ENCODE results near the gene FZR1.

DNA sequence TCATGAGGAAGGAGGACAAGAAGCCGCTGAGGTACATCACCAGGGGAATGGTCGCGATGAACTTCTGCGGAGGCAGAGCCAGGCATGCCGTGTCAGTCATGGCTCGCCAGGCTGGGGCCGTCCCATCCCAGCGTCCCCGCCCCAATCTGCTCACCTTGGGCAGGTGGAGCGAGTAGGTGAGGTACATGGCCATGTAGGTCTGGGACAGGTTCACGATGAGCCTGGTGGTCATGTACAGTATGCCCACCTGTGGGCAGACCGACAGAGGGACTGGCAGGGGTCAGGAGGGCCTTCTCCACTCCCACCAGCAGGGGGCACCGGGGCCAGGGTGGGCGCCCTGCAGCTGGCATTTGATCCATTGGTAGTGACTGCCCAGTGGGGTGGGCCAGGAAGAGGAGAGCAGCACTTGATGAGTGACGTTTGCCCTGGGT lies 41.2 kb downstream of the FZR1 start:
- TF ChIP-seq EP300 (IDR thresholded peaks at IDR 0.05) (no peak), POLR2A (IDR thresholded peaks at IDR 0.05) (no peak)
- TF ChIP-seq, protein P1, sequence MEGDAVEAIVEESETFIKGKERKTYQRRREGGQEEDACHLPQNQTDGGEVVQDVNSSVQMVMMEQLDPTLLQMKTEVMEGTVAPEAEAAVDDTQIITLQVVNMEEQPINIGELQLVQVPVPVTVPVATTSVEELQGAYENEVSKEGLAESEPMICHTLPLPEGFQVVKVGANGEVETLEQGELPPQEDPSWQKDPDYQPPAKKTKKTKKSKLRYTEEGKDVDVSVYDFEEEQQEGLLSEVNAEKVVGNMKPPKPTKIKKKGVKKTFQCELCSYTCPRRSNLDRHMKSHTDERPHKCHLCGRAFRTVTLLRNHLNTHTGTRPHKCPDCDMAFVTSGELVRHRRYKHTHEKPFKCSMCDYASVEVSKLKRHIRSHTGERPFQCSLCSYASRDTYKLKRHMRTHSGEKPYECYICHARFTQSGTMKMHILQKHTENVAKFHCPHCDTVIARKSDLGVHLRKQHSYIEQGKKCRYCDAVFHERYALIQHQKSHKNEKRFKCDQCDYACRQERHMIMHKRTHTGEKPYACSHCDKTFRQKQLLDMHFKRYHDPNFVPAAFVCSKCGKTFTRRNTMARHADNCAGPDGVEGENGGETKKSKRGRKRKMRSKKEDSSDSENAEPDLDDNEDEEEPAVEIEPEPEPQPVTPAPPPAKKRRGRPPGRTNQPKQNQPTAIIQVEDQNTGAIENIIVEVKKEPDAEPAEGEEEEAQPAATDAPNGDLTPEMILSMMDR (IDR thresholded peaks at IDR 0.05): peak; percentile 7 to 48 (median 35)
